CD14-positive monocyte (primary cell): ENCODE data around the gene ZSWIM5. TPM values are rescaled to one million over a fixed set of nuclear protein-coding genes. Genes with fewer than 3 reads are reported as not detected.

Experiments used
- DNase-seq, 3 donors: peaks; one replicate each; pipeline ENCODE4 v3.0.0-alpha.2; 2011 to 2022
- H2AFZ ChIP-seq: 2 replicates; pipeline ENCODE4 v1.6.0; 2012; ENCODE audit warnings: mild to moderate bottlenecking, low read depth, low read length, inconsistent platforms; ENCODE audit not compliant: insufficient read depth, poor library complexity, severe bottlenecking
- H3K27ac ChIP-seq, 2 donors: 1 replicate in 1 of 2; 2 replicates in 1 of 2; pipeline ENCODE4 v1.5.1; 2012 to 2013; ENCODE audit warnings: low read length in 2 of 2, control low read depth in 1 of 2, inconsistent platforms in 1 of 2, low read depth in 1 of 2, mild to moderate bottlenecking in 1 of 2
- H3K27me3 ChIP-seq, 2 donors: one replicate each; pipeline versions ENCODE4 v1.6.0 to v1.6.1; 2011 to 2013; ENCODE audit warnings: low read length in 2 of 2; ENCODE audit not compliant: control insufficient read depth in 2 of 2, insufficient read depth in 2 of 2
- H3K36me3 ChIP-seq, 2 donors: replicated peaks in 1 of 2; 1 replicate in 1 of 2; 2 replicates in 1 of 2; pipeline versions ENCODE4 v1.5.1 to v1.6.1; 2012 to 2013; ENCODE audit warnings: low read length in 2 of 2, control low read depth in 1 of 2, inconsistent platforms in 1 of 2, mild to moderate bottlenecking in 1 of 2; ENCODE audit not compliant: insufficient read depth in 2 of 2, control insufficient read depth in 1 of 2
- H3K4me1 ChIP-seq, 2 donors: 1 replicate in 1 of 2; 2 replicates in 1 of 2; pipeline versions ENCODE4 v1.5.1 to v1.6.1; 2012 to 2013; ENCODE audit warnings: low read length in 2 of 2, control low read depth in 1 of 2, inconsistent platforms in 1 of 2, mild to moderate bottlenecking in 1 of 2, moderate library complexity in 1 of 2; ENCODE audit not compliant: insufficient read depth in 2 of 2, control insufficient read depth in 1 of 2
- H3K4me2 ChIP-seq: replicated peaks from 2 replicates; pipeline ENCODE3; 2012; ENCODE audit warnings: low read length, moderate library complexity, mild to moderate bottlenecking; ENCODE audit not compliant: poor library complexity, severe bottlenecking; ENCODE audit errors: extremely low read depth
- H3K4me3 ChIP-seq, 3 experiments: fragments of 200-600 bp in 1 of 3; sonication (generic) in 1 of 3; replicated peaks in 1 of 3; 1 replicate in 2 of 3; 2 replicates in 1 of 3; pipeline ENCODE4 v1.5.1; 2011 to 2013; ENCODE audit warnings: low read length in 3 of 3, mild to moderate bottlenecking in 3 of 3, control low read depth in 2 of 3, low read depth in 2 of 3, inconsistent platforms in 1 of 3, moderate library complexity in 1 of 3
- H3K79me2 ChIP-seq: 2 replicates; pipeline ENCODE4 v1.6.0; 2012; ENCODE audit warnings: mild to moderate bottlenecking, control low read depth, inconsistent platforms, low read length, moderate library complexity; ENCODE audit not compliant: insufficient read depth
- H3K9ac ChIP-seq: 2 replicates; pipeline ENCODE4 v1.6.0; 2017; ENCODE audit warnings: low read length, mild to moderate bottlenecking; ENCODE audit not compliant: insufficient read depth, poor library complexity, severe bottlenecking
- H3K9me3 ChIP-seq, 2 donors: replicated peaks in 1 of 2; 1 replicate in 1 of 2; 2 replicates in 1 of 2; pipeline versions ENCODE4 v1.5.1 to v1.6.1; 2012 to 2013; ENCODE audit warnings: low read length in 2 of 2, control low read depth in 1 of 2; ENCODE audit not compliant: control insufficient read depth in 1 of 2, insufficient read depth in 1 of 2
- H4K20me1 ChIP-seq: 2 replicates; pipeline ENCODE4 v1.6.0; 2012; ENCODE audit warnings: mild to moderate bottlenecking, low read length, control low read depth, moderate library complexity; ENCODE audit not compliant: insufficient read depth
- H3K27ac Mint-ChIP-seq, 7 donors: one replicate each; pipeline ENCODE4 v1.8.0; 2020; ENCODE audit warnings: mild to moderate bottlenecking in 7 of 7, mixed read lengths in 7 of 7, moderate library complexity in 6 of 7, inconsistent platforms in 2 of 7
- H3K27me3 Mint-ChIP-seq, 3 donors: one replicate each; pipeline ENCODE4 v1.8.0; 2021 to 2022; ENCODE audit warnings: low read depth in 3 of 3, mild to moderate bottlenecking in 3 of 3, mixed read lengths in 3 of 3, moderate library complexity in 3 of 3, inconsistent platforms in 1 of 3
- H3K36me3 Mint-ChIP-seq, 2 donors: one replicate each; pipeline ENCODE4 v1.8.0; 2020; ENCODE audit warnings: mixed read lengths in 2 of 2, inconsistent platforms in 1 of 2, mild to moderate bottlenecking in 1 of 2
- H3K4me1 Mint-ChIP-seq: one replicate; pipeline ENCODE4 v1.8.0; 2020; ENCODE audit warnings: mild to moderate bottlenecking, mixed read lengths
- H3K4me3 Mint-ChIP-seq, 2 donors: one replicate each; pipeline ENCODE4 v1.8.0; 2020; ENCODE audit warnings: mild to moderate bottlenecking in 2 of 2, mixed read lengths in 2 of 2, moderate library complexity in 1 of 2
- H3K9me3 Mint-ChIP-seq, 7 donors: one replicate each; pipeline ENCODE4 v1.8.0; 2020 to 2022; ENCODE audit warnings: mixed read lengths in 7 of 7, mild to moderate bottlenecking in 6 of 7, moderate library complexity in 6 of 7, inconsistent platforms in 2 of 7
- CTCF ChIP-seq: fragments of 200-600 bp; IDR thresholded peaks from one replicate; pipeline ENCODE4 v1.8.0; 2022; ENCODE audit warnings: antibody characterized with exemption, mild to moderate bottlenecking
- WGBS: methylation state at CpG from one replicate; pipeline ENCODE4 v1.1.5; 2013; ENCODE audit warnings: missing lambda C conversion rate; ENCODE audit not compliant: insufficient coverage; 5-methylcytosine and 5-hydroxymethylcytosine counted together
- intact Hi-C, 2 donors: fragments of 100-400 bp; cut with micrococcal nuclease; formaldehyde crosslinking; loops; one replicate each; pipeline versions ENCODE4 v1.15.0 to v1.15.1; 2023
- polyA plus RNA-seq, 3 donors: library from polyadenylated mRNA; depleted of rRNA in 1 of 3; unstranded in 2 of 3; stranded (reverse) in 1 of 3; fragments of 300-500 nt in 2 of 3; fragments of >200 nt in 1 of 3; fragmentation: Illumina TruSeq in 2 of 3; gene quantifications; 1 replicate in 2 of 3; 2 replicates in 1 of 3; pipeline ENCODE4 v1.2.3, GENCODE V29; 2012 to 2021

ZSWIM5 gene
- polyA plus RNA-seq, 3 donors = not detected

GRCh38 chr1:45051005-45051772 lies 155.2 kb downstream of the ZSWIM5 start:
- peak overlapping the region; percentile 27 for H2AFZ ChIP-seq
- intact Hi-C loops = no loop called here
- no peak overlapping the region for H3K4me3 ChIP-seq
- no peaks in the 10 kb centered on the region for H3K36me3 ChIP-seq
- no peaks in the 10 kb centered on the region for H3K27me3 ChIP-seq
- H3K4me1 ChIP-seq = no peaks in the 10 kb centered on the region
- H3K9me3 ChIP-seq = no peaks in the 10 kb centered on the region
- H3K4me2 ChIP-seq = no peak overlapping the region
- DNase-seq = no peak
- TF ChIP-seq CTCF = no peak
- no peak overlapping the region for H3K27ac Mint-ChIP-seq
- H4K20me1 ChIP-seq = no peaks in the 10 kb centered on the region
- WGBS = no CpG with 5 or more reads among the region's 2 CpGs
- H3K27ac ChIP-seq = no peak overlapping the region
- H3K9me3 Mint-ChIP-seq = peaks cover 0 to 1% (median 0%) of the 10 kb centered on the region in 7 donors
- H3K79me2 ChIP-seq = no peaks in the 10 kb centered on the region
- H3K4me3 Mint-ChIP-seq = peak overlapping the region in 1 of 2 donors; percentile 11
- H3K27me3 Mint-ChIP-seq = peaks cover 0 to 4% (median 3%) of the 10 kb centered on the region in 3 donors
- H3K4me1 Mint-ChIP-seq = peaks cover 13% of the 10 kb centered on the region
- no peak overlapping the region for H3K9ac ChIP-seq
- H3K36me3 Mint-ChIP-seq = no peaks in the 10 kb centered on the region

GRCh38 chr1:45047032-45047431 lies 159.4 kb downstream of the ZSWIM5 start:
- Histone ChIP-seq H3K9ac (no peak overlapping the region), H3K79me2 (no peaks in the 10 kb centered on the region), H3K9me3 (no peaks in the 10 kb centered on the region), H3K4me2 (no peak overlapping the region), H3K27me3 (no peaks in the 10 kb centered on the region), H2AFZ (no peak overlapping the region), H3K27ac (no peak overlapping the region), H3K4me1 (no peaks in the 10 kb centered on the region), H3K36me3 (no peaks in the 10 kb centered on the region), H4K20me1 (no peaks in the 10 kb centered on the region), H3K4me3 (no peak overlapping the region)
- no peak overlapping the region for H3K4me3 Mint-ChIP-seq
- H3K27me3 Mint-ChIP-seq = no peaks in the 10 kb centered on the region
- no peaks in the 10 kb centered on the region for H3K9me3 Mint-ChIP-seq
- H3K27ac Mint-ChIP-seq = no peak overlapping the region
- no peak for TF ChIP-seq CTCF
- no peaks in the 10 kb centered on the region for H3K36me3 Mint-ChIP-seq
- intact Hi-C loops = no loop called here
- 100% methylated on average over 2 of the region's 5 CpGs for WGBS
- H3K4me1 Mint-ChIP-seq = peaks cover 7% of the 10 kb centered on the region
- no peak for DNase-seq
